Embryonic facial prominence (tissue), 1 donor: ENCODE results near the gene MT1G.
"Not testable (repeated sequence)": the region's sequence is repeated elsewhere in the genome, so short reads cannot be mapped to it uniquely, and the experiment has no call there.

ENCODE experiments used
- DNase-seq: peaks from one replicate; pipeline ENCODE4 v3.0.0-alpha.2; 2016; ENCODE audit errors: extremely low spot score

The MT1G gene

GRCh38 chr16:56637814-56638750, 29.8 kb downstream of the MT1G start, which contains the start of gene MT1A:
Gene MT1A, plus strand, starts transcription at chr16:56638666. Its CDS starts 73 bp downstream, at chr16:56638739.
- DNase-seq: no peak

- no peak for DNase-seq
Measured at GRCh38 chr16:56636616-56637413, 31.1 kb downstream of the MT1G start.

GRCh38 chr16:56635441-56635967, 32.4 kb downstream of the MT1G start:
- DNase-seq: no peak

GRCh38 chr16:56634715-56635440, 33.0 kb downstream of the MT1G start:
- DNase-seq: no peak

- no peak for DNase-seq
Measured at GRCh38 chr16:56633535-56633934, 34.3 kb downstream of the MT1G start.

- DNase-seq: no peak
Measured at GRCh38 chr16:56632848-56633365, 35.0 kb downstream of the MT1G start.

GRCh38 chr16:56632156-56632847, 35.6 kb downstream of the MT1G start, which contains the start of gene MT1M:
Gene MT1M, plus strand, starts transcription at chr16:56632659. Its CDS starts 73 bp downstream, at chr16:56632732.
- no peak for DNase-seq

GRCh38 chr16:56631832-56632155, 36.1 kb downstream of the MT1G start:
- no peak for DNase-seq

GRCh38 chr16:56631197-56631596, 36.7 kb downstream of the MT1G start:
- no peak for DNase-seq

- no peak for DNase-seq
Measured at GRCh38 chr16:56630134-56630533, 37.7 kb downstream of the MT1G start.

- no peak for DNase-seq
Measured at GRCh38 chr16:56629531-56629930, 38.3 kb downstream of the MT1G start.

GRCh38 chr16:56628486-56629350, 39.1 kb downstream of the MT1G start:
- DNase-seq: no peak

GRCh38 chr16:56626685-56627084, 41.2 kb downstream of the MT1G start:
- no peak for DNase-seq

GRCh38 chr16:56625943-56626654, 41.8 kb downstream of the MT1G start:
- DNase-seq: no peak

GRCh38 chr16:56625140-56625942, 42.5 kb downstream of the MT1G start, which contains the start of gene MT1E:
Gene MT1E, plus strand, starts transcription at chr16:56625781. Its CDS starts 71 bp downstream, at chr16:56625852.
- DNase-seq: no peak

- no peak for DNase-seq
Measured at GRCh38 chr16:56623637-56624036, 44.2 kb downstream of the MT1G start.

- not testable (repeated sequence) for DNase-seq
Measured at GRCh38 chr16:56623184-56623583, 44.7 kb downstream of the MT1G start.
